ENCODE results near the gene EHBP1L1.
A peak's percentile ranks its signal among the peaks of the same experiment; 100 is the strongest.

EHBP1L1 gene

GRCh38 chr11:65595543-65596281 lies 19.9 kb downstream of the EHBP1L1 start, which contains the start of gene KCNK7:
KCNK7 (minus strand) TSS chr11:65595800; CDS start chr11:65595772, 28 bp downstream.
- no peak for DNase-seq

- DNase-seq: no peak
These were observed 20.7 kb downstream of the EHBP1L1 start for GRCh38 chr11:65596520-65596919.

- DNase-seq: no peak
These were observed 22.4 kb downstream of the EHBP1L1 start for GRCh38 chr11:65598258-65598699.

- no peak for DNase-seq
These were observed 23.5 kb downstream of the EHBP1L1 start for GRCh38 chr11:65599216-65599954.

GRCh38 chr11:65599955-65600246 lies 24.0 kb downstream of the EHBP1L1 start:
- DNase-seq: no peak

- no peak for DNase-seq
These were observed 28.4 kb downstream of the EHBP1L1 start for GRCh38 chr11:65604258-65604657.

- no peak for DNase-seq
These were observed 31.2 kb downstream of the EHBP1L1 start for GRCh38 chr11:65606876-65607613.

GRCh38 chr11:65607614-65608426 lies 32.0 kb downstream of the EHBP1L1 start:
- no peak for DNase-seq

GRCh38 chr11:65609229-65609628 lies 33.4 kb downstream of the EHBP1L1 start:
- no peak for DNase-seq

GRCh38 chr11:65609665-65610064 lies 33.8 kb downstream of the EHBP1L1 start:
- no peak for DNase-seq

GRCh38 chr11:65610404-65610803 lies 34.6 kb downstream of the EHBP1L1 start:
- no peak for DNase-seq

GRCh38 chr11:65611028-65611757 lies 35.3 kb downstream of the EHBP1L1 start:
- DNase-seq: no peak

GRCh38 chr11:65611758-65612603 lies 36.1 kb downstream of the EHBP1L1 start:
- DNase-seq: no peak

GRCh38 chr11:65612691-65613090 lies 36.8 kb downstream of the EHBP1L1 start:
- DNase-seq: no peak

- no peak for DNase-seq
These were observed 37.5 kb downstream of the EHBP1L1 start for GRCh38 chr11:65613091-65613928.

- peak; percentile 100 for DNase-seq
These were observed 39.5 kb downstream of the EHBP1L1 start, which contains the start of gene PCNX3 for GRCh38 chr11:65615229-65615949. PCNX3 (plus strand) TSS chr11:65615776; CDS start chr11:65616312, 536 bp downstream.

GRCh38 chr11:65615950-65616574 lies 40.2 kb downstream of the EHBP1L1 start:
- no peak for DNase-seq

GRCh38 chr11:65616575-65617001 lies 40.7 kb downstream of the EHBP1L1 start:
- no peak for DNase-seq
